Endothelial cell of umbilical vein (primary cell): Measurements from ENCODE around the gene ADCYAP1R1.

ENCODE experiments used
- CTCF ChIP-seq, 2 donors: IDR thresholded peaks; 1 replicate in 1 of 2; 2 replicates in 1 of 2; pipeline ENCODE4 v1.5.1; 2011; ENCODE audit warnings: low read length in 2 of 2, mild to moderate bottlenecking in 2 of 2, moderate library complexity in 2 of 2, control low read depth in 1 of 2, inconsistent platforms in 1 of 2, low read depth in 1 of 2; ENCODE audit not compliant: insufficient read depth in 1 of 2; ENCODE audit errors: extremely low read depth in 1 of 2
- EZH2 ChIP-seq: IDR thresholded peaks from 2 replicates; pipeline ENCODE4 v1.6.1; 2012; ENCODE audit warnings: borderline replicate concordance, low read depth, mild to moderate bottlenecking, moderate library complexity, low read length, inconsistent platforms; ENCODE audit not compliant: severe bottlenecking
- GATA2 ChIP-seq: IDR thresholded peaks from 2 replicates; pipeline ENCODE4 v1.7.0; 2011; ENCODE audit warnings: low read depth, mild to moderate bottlenecking, moderate library complexity, mixed read lengths, low read length; ENCODE audit not compliant: insufficient read length, insufficient read depth
- MYC ChIP-seq: IDR thresholded peaks from one replicate; pipeline ENCODE4 v1.6.1; 2011; ENCODE audit warnings: mild to moderate bottlenecking, low read depth, low read length
- POLR2A ChIP-seq: IDR thresholded peaks from 2 replicates; pipeline ENCODE4 v1.6.1; 2012; ENCODE audit warnings: low read depth, mild to moderate bottlenecking, control low read depth, low read length
- POLR2AphosphoS5 ChIP-seq: IDR thresholded peaks from 2 replicates; pipeline ENCODE4 v1.6.1; 2012; ENCODE audit warnings: low read depth, mild to moderate bottlenecking, control low read depth, low read length, moderate library complexity; ENCODE audit not compliant: insufficient read depth

- TF ChIP-seq CTCF (IDR thresholded peaks at IDR 0.05; ENCODE audit: extremely low read depth in 1 of 2, insufficient read depth in 1 of 2, low read depth in 1 of 2, low read length in 2 of 2) (no peak), GATA2 (no peak), POLR2A (no peak), EZH2 (no peak), MYC (no peak), POLR2AphosphoS5 (no peak)
Observed at GRCh38 chr7:31053986-31054385, 1.9 kb downstream of the ADCYAP1R1 start.
